ENCODE results near the gene MEGF9.

MEGF9 gene

GRCh38 chr9:120652934-120653333 lies 61.3 kb downstream of the MEGF9 start:
- H3K9me2 ChIP-seq (replicated peaks; ENCODE audit: control insufficient read depth, low read length): no peaks in the 10 kb centered on the region
- no peaks in the 10 kb centered on the region for H3K9me3 ChIP-seq (ENCODE audit: control insufficient read depth, insufficient read depth, low read length)
- no peak for TF ChIP-seq CTCF (IDR thresholded peaks at IDR 0.05; ENCODE audit: low read depth, low read length, poor library complexity, severe bottlenecking)
- TF ChIP-seq EZH2phosphoT487 (IDR thresholded peaks at IDR 0.05; ENCODE audit: borderline replicate concordance, low read length): no peak
- no peaks in the 10 kb centered on the region for H3K36me3 ChIP-seq (ENCODE audit: control insufficient read depth, low read length)
- no peaks in the 10 kb centered on the region for H4K20me1 ChIP-seq (ENCODE audit: control insufficient read depth, insufficient read depth, low read depth, low read length)
- no peaks in the 10 kb centered on the region for H3K4me1 ChIP-seq (ENCODE audit: control insufficient read depth, low read length)
- no peaks in the 10 kb centered on the region for H3F3A ChIP-seq (ENCODE audit: control insufficient read depth, insufficient read depth)
- no peak overlapping the region for H3K27ac ChIP-seq (ENCODE audit: low read depth, low read length)
- no peak overlapping the region for H3K4me3 ChIP-seq (ENCODE audit: low read length)
- no peaks in the 10 kb centered on the region for H3K27me3 ChIP-seq (ENCODE audit: control insufficient read depth, low read length)
- H3K79me2 ChIP-seq (ENCODE audit: control insufficient read depth, low read length): no peaks in the 10 kb centered on the region
- no peak overlapping the region for H3K4me2 ChIP-seq (ENCODE audit: low read length)

- H3K4me3 ChIP-seq (ENCODE audit: low read length): no peak overlapping the region
- TF ChIP-seq EZH2phosphoT487 (IDR thresholded peaks at IDR 0.05; ENCODE audit: borderline replicate concordance, low read length) (no peak), CTCF (IDR thresholded peaks at IDR 0.05; ENCODE audit: low read depth, low read length, poor library complexity, severe bottlenecking) (no peak)
- no peaks in the 10 kb centered on the region for H3K79me2 ChIP-seq (ENCODE audit: control insufficient read depth, low read length)
- no peaks in the 10 kb centered on the region for H3K36me3 ChIP-seq (ENCODE audit: control insufficient read depth, low read length)
- no peaks in the 10 kb centered on the region for H3F3A ChIP-seq (ENCODE audit: control insufficient read depth, insufficient read depth)
- no peaks in the 10 kb centered on the region for H3K9me2 ChIP-seq (replicated peaks; ENCODE audit: control insufficient read depth, low read length)
- no peaks in the 10 kb centered on the region for H3K4me1 ChIP-seq (ENCODE audit: control insufficient read depth, low read length)
- H4K20me1 ChIP-seq (ENCODE audit: control insufficient read depth, insufficient read depth, low read depth, low read length): no peaks in the 10 kb centered on the region
- no peak overlapping the region for H3K27ac ChIP-seq (ENCODE audit: low read depth, low read length)
- no peaks in the 10 kb centered on the region for H3K27me3 ChIP-seq (ENCODE audit: control insufficient read depth, low read length)
- H3K9me3 ChIP-seq (ENCODE audit: control insufficient read depth, insufficient read depth, low read length): no peaks in the 10 kb centered on the region
- no peak overlapping the region for H3K4me2 ChIP-seq (ENCODE audit: low read length)
These were observed 63.9 kb downstream of the MEGF9 start for GRCh38 chr9:120650352-120650751.

- Histone ChIP-seq H3K4me3 (ENCODE audit: low read length) (no peak overlapping the region), H3F3A (ENCODE audit: control insufficient read depth, insufficient read depth) (no peaks in the 10 kb centered on the region), H3K27ac (ENCODE audit: low read depth, low read length) (no peak overlapping the region), H3K9me2 (replicated peaks; ENCODE audit: control insufficient read depth, low read length) (no peaks in the 10 kb centered on the region), H3K9me3 (ENCODE audit: control insufficient read depth, insufficient read depth, low read length) (no peaks in the 10 kb centered on the region), H3K4me1 (ENCODE audit: control insufficient read depth, low read length) (no peaks in the 10 kb centered on the region), H3K36me3 (ENCODE audit: control insufficient read depth, low read length) (no peaks in the 10 kb centered on the region), H3K4me2 (ENCODE audit: low read length) (no peak overlapping the region), H3K27me3 (ENCODE audit: control insufficient read depth, low read length) (no peaks in the 10 kb centered on the region), H3K79me2 (ENCODE audit: control insufficient read depth, low read length) (no peaks in the 10 kb centered on the region), H4K20me1 (ENCODE audit: control insufficient read depth, insufficient read depth, low read depth, low read length) (no peaks in the 10 kb centered on the region)
- no peak for TF ChIP-seq CTCF (IDR thresholded peaks at IDR 0.05; ENCODE audit: low read depth, low read length, poor library complexity, severe bottlenecking)
- no peak for TF ChIP-seq EZH2phosphoT487 (IDR thresholded peaks at IDR 0.05; ENCODE audit: borderline replicate concordance, low read length)
These were observed 65.6 kb downstream of the MEGF9 start for GRCh38 chr9:120648581-120649197.

All from DOHH2 (cell line).